Ovary (tissue), 3 donors: ENCODE results near the gene SULF2.

Experiments
- CTCF ChIP-seq, 3 donors: fragments of 450-650 bp in 2 of 3; fragments of 200-600 bp in 1 of 3; IDR thresholded peaks; one replicate each; pipeline versions ENCODE4 v1.5.1 to v1.8.0; 2016 to 2022; ENCODE audit warnings: antibody characterized with exemption in 3 of 3, mild to moderate bottlenecking in 1 of 3
- EP300 ChIP-seq: sonication (generic); formaldehyde crosslinking; IDR thresholded peaks from one replicate; pipeline ENCODE4 v1.6.1; 2017; ENCODE audit warnings: antibody characterized with exemption
- POLR2A ChIP-seq: fragments of 450-650 bp; IDR thresholded peaks from one replicate; pipeline ENCODE4 v1.6.1; 2017; ENCODE audit warnings: antibody characterized with exemption, mild to moderate bottlenecking, moderate library complexity
- donor health status: DM: no; HTN: no; CAD: no.

DNA sequence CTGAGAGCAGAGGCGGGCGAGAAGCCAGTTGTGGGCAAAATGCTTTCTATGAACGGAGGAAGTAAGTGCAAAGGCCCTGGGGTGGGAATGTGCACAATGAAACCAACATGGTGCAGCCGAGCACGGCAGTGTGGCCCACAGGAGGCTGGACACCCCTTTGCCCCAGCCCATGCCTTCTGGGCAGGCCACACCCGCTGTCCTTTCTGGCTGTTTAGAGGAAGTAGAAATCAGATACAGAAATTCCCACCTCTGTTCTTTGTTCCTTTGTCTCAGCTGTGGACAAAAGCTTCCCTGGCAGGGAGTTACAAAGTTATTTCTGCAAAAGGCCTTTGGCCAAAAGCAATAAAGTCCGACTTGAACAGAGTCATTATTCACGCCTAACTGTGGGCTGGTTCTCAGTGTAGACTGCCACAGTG lies 11.9 kb downstream of the SULF2 start:
- TF ChIP-seq CTCF (IDR thresholded peaks at IDR 0.05), result no peak
- TF ChIP-seq EP300, result no peak
- TF ChIP-seq POLR2A, result no peak
